WTC11 (cell line): ENCODE results near the gene TNNI3K. TPM values are rescaled to one million over a fixed set of nuclear protein-coding genes. Genes with fewer than 3 reads are reported as not detected.

Experiments
- ATAC-seq: fragments of 200-7000 bp; cut with Tn5 transposase; 2 replicates; pipeline ENCODE4 v1.10.0; 2021; ENCODE audit warnings: mild to moderate bottlenecking, moderate library complexity
- CTCF ChIA-PET: fragments of 300-600 bp; sonication (Branson Sonifier 250); formaldehyde crosslinking; loops from one replicate; lab custom pipeline; 2021; ENCODE audit warnings: antibody characterized with exemption; lab: Charles Lee
- POLR2A ChIA-PET: fragments of 350-600 bp; sonication (Branson Sonifier 250); formaldehyde crosslinking; loops from one replicate; lab custom pipeline; 2021; ENCODE audit warnings: antibody characterized with exemption; lab: Charles Lee
- DNase-seq: peaks from one replicate; pipeline ENCODE4 v3.0.0; 2021; ENCODE audit warnings: low spot score
- H3K27ac Mint-ChIP-seq: 2 replicates; pipeline ENCODE4 v1.8.0; 2021; ENCODE audit warnings: mixed read lengths
- H3K27me3 Mint-ChIP-seq: 2 replicates; pipeline ENCODE4 v1.8.0; 2021; ENCODE audit warnings: low read depth, mild to moderate bottlenecking, moderate library complexity, mixed read lengths
- H3K36me3 Mint-ChIP-seq: 2 replicates; pipeline ENCODE4 v1.8.0; 2021; ENCODE audit warnings: mixed read lengths
- H3K4me1 Mint-ChIP-seq: 2 replicates; pipeline ENCODE4 v1.8.0; 2022; ENCODE audit warnings: mixed read lengths
- H3K4me3 Mint-ChIP-seq: 2 replicates; pipeline ENCODE4 v1.8.0; 2021; ENCODE audit warnings: mild to moderate bottlenecking, moderate library complexity, mixed read lengths
- H3K9me3 Mint-ChIP-seq: 2 replicates; pipeline ENCODE4 v1.8.0; 2021; ENCODE audit warnings: mixed read lengths
- ATF6 ChIP-seq: sonication (generic); formaldehyde crosslinking; IDR thresholded peaks from 2 replicates; pipeline ENCODE4 v1.8.1; 2023; ENCODE audit warnings: mild to moderate bottlenecking, missing genetic modification reagents
- CBFB ChIP-seq: sonication (generic); formaldehyde crosslinking; IDR thresholded peaks from 2 replicates; pipeline ENCODE4 v1.8.1; 2022; ENCODE audit warnings: mild to moderate bottlenecking, low read depth, missing genetic modification reagents
- ESRRA ChIP-seq: sonication (generic); formaldehyde crosslinking; IDR thresholded peaks from 2 replicates; pipeline ENCODE4 v1.8.1; 2022; ENCODE audit warnings: mild to moderate bottlenecking, missing genetic modification reagents, borderline replicate concordance
- FOXJ3 ChIP-seq: sonication (generic); formaldehyde crosslinking; IDR thresholded peaks from 2 replicates; pipeline ENCODE4 v1.9.0; 2021; ENCODE audit warnings: missing genetic modification reagents, mild to moderate bottlenecking, borderline replicate concordance
- FOXK1 ChIP-seq: sonication (generic); formaldehyde crosslinking; IDR thresholded peaks from 2 replicates; pipeline ENCODE4 v1.8.0; 2022; ENCODE audit warnings: mild to moderate bottlenecking, moderate library complexity, missing genetic modification reagents
- GRHL2 ChIP-seq: fragments of 250-450 bp; sonication (Bioruptor Pico); IDR thresholded peaks from 2 replicates; pipeline ENCODE4 v1.8.0; 2022; ENCODE audit warnings: mild to moderate bottlenecking, moderate library complexity; ENCODE audit not compliant: insufficient replicate concordance, severe bottlenecking
- HMGA2 ChIP-seq: fragments of 250-450 bp; sonication (Bioruptor Pico); IDR thresholded peaks from 2 replicates; pipeline ENCODE4 v1.4.0; 2021; ENCODE audit warnings: mild to moderate bottlenecking, moderate library complexity
- IRF1 ChIP-seq: sonication (generic); formaldehyde crosslinking; IDR thresholded peaks from 2 replicates; pipeline ENCODE4 v1.8.0; 2023; ENCODE audit warnings: missing genetic modification reagents
- IRF2 ChIP-seq: sonication (generic); formaldehyde crosslinking; IDR thresholded peaks from 2 replicates; pipeline ENCODE4 v1.8.0; 2022; ENCODE audit warnings: low read depth, missing genetic modification reagents, borderline replicate concordance
- JUN ChIP-seq: sonication (generic); formaldehyde crosslinking; IDR thresholded peaks from 2 replicates; pipeline ENCODE4 v1.8.0; 2023; ENCODE audit warnings: mild to moderate bottlenecking, missing genetic modification reagents
- KAT7 ChIP-seq: sonication (generic); formaldehyde crosslinking; IDR thresholded peaks from 2 replicates; pipeline ENCODE4 v1.8.1; 2023; ENCODE audit warnings: missing genetic modification reagents, mild to moderate bottlenecking, borderline replicate concordance
- MAX ChIP-seq: sonication (generic); formaldehyde crosslinking; IDR thresholded peaks from 2 replicates; pipeline ENCODE4 v1.8.0; 2022; ENCODE audit warnings: mild to moderate bottlenecking, missing genetic modification reagents
- NR2C2 ChIP-seq: sonication (generic); formaldehyde crosslinking; IDR thresholded peaks from 2 replicates; pipeline ENCODE4 v1.8.0; 2022; ENCODE audit warnings: mild to moderate bottlenecking, missing genetic modification reagents
- OVOL2 ChIP-seq: fragments of 250-450 bp; sonication (Bioruptor Pico); IDR thresholded peaks from 2 replicates; pipeline ENCODE4 v1.9.0; 2021; ENCODE audit warnings: mild to moderate bottlenecking, borderline replicate concordance
- RORB ChIP-seq: fragments of 250-450 bp; sonication (Bioruptor Pico); IDR thresholded peaks from 2 replicates; pipeline ENCODE4 v1.9.0; 2021; ENCODE audit warnings: mild to moderate bottlenecking
- SMAD3 ChIP-seq: sonication (generic); formaldehyde crosslinking; IDR thresholded peaks from 2 replicates; pipeline ENCODE4 v1.8.0; 2022; ENCODE audit warnings: missing genetic modification reagents, mild to moderate bottlenecking, borderline replicate concordance
- STAT6 ChIP-seq: sonication (generic); formaldehyde crosslinking; conservative IDR thresholded peaks from 2 replicates; pipeline ENCODE4 v1.8.1; 2023; ENCODE audit warnings: mild to moderate bottlenecking, low read depth, missing genetic modification reagents, moderate library complexity
- TCF7 ChIP-seq: sonication (generic); formaldehyde crosslinking; IDR thresholded peaks from 2 replicates; pipeline ENCODE4 v1.8.0; 2022; ENCODE audit warnings: mild to moderate bottlenecking, low read depth, missing genetic modification reagents, moderate library complexity
- TEAD4 ChIP-seq: sonication (generic); formaldehyde crosslinking; IDR thresholded peaks from 2 replicates; pipeline ENCODE4 v1.8.0; 2022; ENCODE audit warnings: mild to moderate bottlenecking, missing genetic modification reagents
- ZNF232 ChIP-seq: sonication (generic); formaldehyde crosslinking; IDR thresholded peaks from 2 replicates; pipeline ENCODE4 v1.8.0; 2022; ENCODE audit warnings: mild to moderate bottlenecking, missing genetic modification reagents
- ZNF317 ChIP-seq: sonication (generic); formaldehyde crosslinking; IDR thresholded peaks from 2 replicates; pipeline ENCODE4 v1.8.1; 2023; ENCODE audit warnings: low read depth, mild to moderate bottlenecking, moderate library complexity, missing genetic modification reagents, borderline replicate concordance
- total RNA-seq: library from RNA; stranded (reverse); gene quantifications from 3 replicates; pipeline ENCODE4 v1.2.3, GENCODE V29; 2021
- TF ChIP-seq, protein P1 (sequence below): fragments of 200-600 bp; IDR thresholded peaks from 2 replicates; pipeline ENCODE4 v1.8.0; 2022; ENCODE audit warnings: antibody characterized with exemption
- TF ChIP-seq, protein P2 (sequence below): sonication (generic); formaldehyde crosslinking; IDR thresholded peaks from 2 replicates; pipeline ENCODE4 v1.8.0; 2023; ENCODE audit warnings: mild to moderate bottlenecking, missing genetic modification reagents

Gene TNNI3K
- total RNA-seq, 1 experiment from 2014 or later = 0.07 TPM

GRCh38 chr1:74343216-74343615, 108.0 kb downstream of the TNNI3K start:
- ChIA-PET CTCF (interaction anchor here (0.9 kb wide), 1 partner anchor 126 kb away, joined by 3 read pairs; no protein-coding TSS in a partner anchor), POLR2A (no interaction called here)
- 0 out of 2 replicates have a peak, but pooled peaks cover 1% of the 10 kb centered on the region for H3K9me3 Mint-ChIP-seq
- ATAC-seq (peak; percentile 48), DNase-seq (peak; percentile 16)
- TF ChIP-seq MAX = no peak
- no peak for TF ChIP-seq IRF2 (CRISPR knock-in tag)
- TF ChIP-seq IRF1 = no peak
- no peak for TF ChIP-seq HMGA2 (CRISPR knock-in tag)
- no peak for TF ChIP-seq ZNF317 (CRISPR knock-in tag)
- TF ChIP-seq, protein P1, sequence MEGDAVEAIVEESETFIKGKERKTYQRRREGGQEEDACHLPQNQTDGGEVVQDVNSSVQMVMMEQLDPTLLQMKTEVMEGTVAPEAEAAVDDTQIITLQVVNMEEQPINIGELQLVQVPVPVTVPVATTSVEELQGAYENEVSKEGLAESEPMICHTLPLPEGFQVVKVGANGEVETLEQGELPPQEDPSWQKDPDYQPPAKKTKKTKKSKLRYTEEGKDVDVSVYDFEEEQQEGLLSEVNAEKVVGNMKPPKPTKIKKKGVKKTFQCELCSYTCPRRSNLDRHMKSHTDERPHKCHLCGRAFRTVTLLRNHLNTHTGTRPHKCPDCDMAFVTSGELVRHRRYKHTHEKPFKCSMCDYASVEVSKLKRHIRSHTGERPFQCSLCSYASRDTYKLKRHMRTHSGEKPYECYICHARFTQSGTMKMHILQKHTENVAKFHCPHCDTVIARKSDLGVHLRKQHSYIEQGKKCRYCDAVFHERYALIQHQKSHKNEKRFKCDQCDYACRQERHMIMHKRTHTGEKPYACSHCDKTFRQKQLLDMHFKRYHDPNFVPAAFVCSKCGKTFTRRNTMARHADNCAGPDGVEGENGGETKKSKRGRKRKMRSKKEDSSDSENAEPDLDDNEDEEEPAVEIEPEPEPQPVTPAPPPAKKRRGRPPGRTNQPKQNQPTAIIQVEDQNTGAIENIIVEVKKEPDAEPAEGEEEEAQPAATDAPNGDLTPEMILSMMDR = no peak
- TF ChIP-seq NR2C2 (CRISPR knock-in tag) = no peak
- TF ChIP-seq TCF7 = no peak
- TF ChIP-seq KAT7 (CRISPR knock-in tag) = no peak
- TF ChIP-seq TEAD4 (CRISPR knock-in tag) = no peak
- no peak for TF ChIP-seq FOXK1
- TF ChIP-seq JUN (CRISPR knock-in tag) = no peak
- TF ChIP-seq ESRRA = no peak
- TF ChIP-seq GRHL2 (CRISPR knock-in tag) = no peak
- TF ChIP-seq ZNF232 = no peak
- no peaks in the 10 kb centered on the region for H3K27me3 Mint-ChIP-seq
- no peaks in the 10 kb centered on the region for H3K36me3 Mint-ChIP-seq
- no peak overlapping the region for H3K27ac Mint-ChIP-seq
- no peak overlapping the region for H3K4me3 Mint-ChIP-seq
- no peaks in the 10 kb centered on the region for H3K4me1 Mint-ChIP-seq

DNA sequence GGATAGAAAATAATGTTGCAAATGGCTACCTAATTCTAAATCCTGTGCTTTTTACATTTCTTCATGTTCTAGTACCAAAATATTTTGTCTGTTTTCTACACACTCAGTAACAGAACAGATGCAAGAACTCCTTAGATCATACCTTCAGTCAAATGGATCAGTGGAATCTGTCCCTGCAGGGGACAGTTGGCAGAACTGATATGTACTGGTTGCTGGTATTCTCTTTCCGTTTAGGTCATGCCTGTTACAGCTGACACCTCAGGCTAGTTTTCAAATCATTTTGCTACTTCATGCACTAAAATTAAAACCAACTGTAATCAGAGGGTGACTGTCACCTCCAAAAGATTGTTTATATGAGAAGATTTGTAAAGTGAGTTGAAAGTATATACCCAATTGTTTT, 109.2 kb downstream of the TNNI3K start:
- H3K4me3 Mint-ChIP-seq = no peak overlapping the region
- H3K27me3 Mint-ChIP-seq = no peaks in the 10 kb centered on the region
- DNase-seq (no peak), ATAC-seq (no peak)
- H3K27ac Mint-ChIP-seq = no peak overlapping the region
- no peaks in the 10 kb centered on the region for H3K4me1 Mint-ChIP-seq
- H3K36me3 Mint-ChIP-seq = no peaks in the 10 kb centered on the region
- CTCF ChIA-PET = no interaction called here
- POLR2A ChIA-PET = no interaction called here
- 0 out of 2 replicates have a peak, but pooled peaks cover 3% of the 10 kb centered on the region for H3K9me3 Mint-ChIP-seq
- TF ChIP-seq CBFB (CRISPR knock-in tag) (no peak), STAT6 (no peak), RORB (CRISPR knock-in tag) (no peak), OVOL2 (CRISPR knock-in tag) (no peak), MAX (no peak), SMAD3 (no peak), FOXJ3 (CRISPR knock-in tag) (no peak), ATF6 (CRISPR knock-in tag) (no peak), IRF2 (CRISPR knock-in tag) (no peak)
- TF ChIP-seq, protein P2, sequence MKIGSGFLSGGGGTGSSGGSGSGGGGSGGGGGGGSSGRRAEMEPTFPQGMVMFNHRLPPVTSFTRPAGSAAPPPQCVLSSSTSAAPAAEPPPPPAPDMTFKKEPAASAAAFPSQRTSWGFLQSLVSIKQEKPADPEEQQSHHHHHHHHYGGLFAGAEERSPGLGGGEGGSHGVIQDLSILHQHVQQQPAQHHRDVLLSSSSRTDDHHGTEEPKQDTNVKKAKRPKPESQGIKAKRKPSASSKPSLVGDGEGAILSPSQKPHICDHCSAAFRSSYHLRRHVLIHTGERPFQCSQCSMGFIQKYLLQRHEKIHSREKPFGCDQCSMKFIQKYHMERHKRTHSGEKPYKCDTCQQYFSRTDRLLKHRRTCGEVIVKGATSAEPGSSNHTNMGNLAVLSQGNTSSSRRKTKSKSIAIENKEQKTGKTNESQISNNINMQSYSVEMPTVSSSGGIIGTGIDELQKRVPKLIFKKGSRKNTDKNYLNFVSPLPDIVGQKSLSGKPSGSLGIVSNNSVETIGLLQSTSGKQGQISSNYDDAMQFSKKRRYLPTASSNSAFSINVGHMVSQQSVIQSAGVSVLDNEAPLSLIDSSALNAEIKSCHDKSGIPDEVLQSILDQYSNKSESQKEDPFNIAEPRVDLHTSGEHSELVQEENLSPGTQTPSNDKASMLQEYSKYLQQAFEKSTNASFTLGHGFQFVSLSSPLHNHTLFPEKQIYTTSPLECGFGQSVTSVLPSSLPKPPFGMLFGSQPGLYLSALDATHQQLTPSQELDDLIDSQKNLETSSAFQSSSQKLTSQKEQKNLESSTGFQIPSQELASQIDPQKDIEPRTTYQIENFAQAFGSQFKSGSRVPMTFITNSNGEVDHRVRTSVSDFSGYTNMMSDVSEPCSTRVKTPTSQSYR (CRISPR knock-in tag) = no peak
